EL (cell line): Measurements from ENCODE around the gene DNAH8.

Experiments
- DNase-seq: peaks from one replicate; pipeline ENCODE4 v3.0.0-alpha.2; 2016

Gene DNAH8

GRCh38 chr6:38976051-38976450 is 260.9 kb downstream of the DNAH8 start:
- no peak for DNase-seq

- no peak for DNase-seq
Observed at GRCh38 chr6:38976801-38977500, 261.8 kb downstream of the DNAH8 start.

DNA sequence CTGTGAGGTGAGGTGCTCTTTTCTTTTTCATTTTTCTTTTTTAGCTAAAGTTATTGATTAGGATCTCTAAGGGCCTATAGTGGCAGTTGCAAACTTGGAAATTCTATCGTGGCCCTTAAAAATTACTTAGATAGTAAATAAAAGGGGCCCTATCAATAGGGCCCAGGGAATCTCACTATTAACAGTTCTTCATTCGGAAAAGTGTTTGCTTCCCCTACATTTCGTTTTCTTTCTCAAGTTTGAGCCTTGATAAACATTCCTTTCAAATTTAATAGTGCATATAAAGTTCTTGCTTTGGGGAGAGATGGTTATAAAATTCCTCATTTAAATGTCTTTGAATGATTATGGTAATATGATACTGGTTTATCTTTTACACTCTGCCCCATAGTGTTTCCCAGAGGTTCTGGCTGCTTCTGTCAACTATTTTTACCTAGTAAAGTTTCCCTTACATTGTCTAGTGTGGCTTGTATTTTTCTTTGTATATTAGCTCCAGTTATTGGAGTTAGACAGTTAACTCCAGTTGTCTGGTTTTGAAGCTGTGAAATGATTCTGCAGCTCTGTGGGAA is 263.1 kb downstream of the DNAH8 start:
- no peak for DNase-seq

DNA sequence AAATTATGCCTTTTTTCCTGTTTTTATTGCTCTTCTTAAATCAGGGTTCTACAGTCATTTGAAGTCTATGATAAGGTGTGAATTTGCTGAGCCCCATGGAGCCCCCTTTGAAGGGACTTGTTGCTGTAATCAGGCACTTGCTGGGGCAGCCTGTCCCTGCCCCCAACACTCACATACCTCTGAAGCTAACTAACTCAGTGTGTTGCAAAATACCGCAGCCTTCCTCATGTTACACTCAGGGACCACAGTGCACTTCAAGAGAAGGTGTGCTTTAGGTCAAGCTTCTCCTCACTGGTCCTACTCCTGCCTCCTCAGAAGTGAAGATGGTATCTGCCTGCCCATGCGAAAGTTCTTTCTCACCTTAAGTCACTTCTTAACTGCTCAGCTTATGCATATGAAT is 267.4 kb downstream of the DNAH8 start:
- DNase-seq, result no peak

DNA sequence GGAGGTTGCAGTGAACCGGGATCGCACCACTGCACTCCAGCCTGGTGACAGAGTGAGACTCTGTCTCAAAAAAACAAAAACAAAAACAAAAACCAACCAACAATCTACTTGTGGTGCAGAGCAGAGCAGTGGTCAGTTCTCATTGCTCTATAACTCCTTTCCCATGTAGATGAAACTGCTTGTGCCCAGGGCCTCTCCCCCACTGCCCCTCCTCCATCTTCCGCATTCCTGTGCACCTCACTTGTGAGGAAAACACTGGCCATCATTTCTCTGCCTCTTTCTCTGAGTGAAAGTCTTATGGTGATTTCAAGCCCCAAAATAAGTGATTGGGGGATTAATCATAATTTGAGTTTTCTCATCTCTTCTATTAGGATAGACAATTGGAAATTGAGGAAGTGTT is 269.6 kb downstream of the DNAH8 start:
- no peak for DNase-seq

DNA sequence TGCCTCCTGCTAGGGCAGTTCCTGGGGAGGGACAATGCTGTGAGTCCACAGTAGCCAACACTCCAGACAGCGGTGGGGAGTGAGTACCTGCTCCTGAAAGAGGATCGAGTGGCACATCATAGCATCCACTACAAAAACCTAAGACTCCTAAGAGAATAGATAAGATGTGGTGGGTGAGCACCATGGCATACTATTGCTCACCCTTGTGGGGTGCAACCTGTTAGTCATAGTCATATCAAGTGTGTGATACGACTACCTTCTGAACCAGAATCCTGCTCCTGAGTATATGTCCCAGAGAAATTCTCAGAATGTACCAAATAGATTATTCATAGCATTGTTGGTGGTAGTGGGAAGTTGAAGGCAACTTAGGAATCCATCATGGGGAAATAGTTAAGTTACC is 270.7 kb downstream of the DNAH8 start:
- no peak for DNase-seq

- DNase-seq, result no peak
Observed at GRCh38 chr6:38987503-38987902, 272.4 kb downstream of the DNAH8 start.

DNA sequence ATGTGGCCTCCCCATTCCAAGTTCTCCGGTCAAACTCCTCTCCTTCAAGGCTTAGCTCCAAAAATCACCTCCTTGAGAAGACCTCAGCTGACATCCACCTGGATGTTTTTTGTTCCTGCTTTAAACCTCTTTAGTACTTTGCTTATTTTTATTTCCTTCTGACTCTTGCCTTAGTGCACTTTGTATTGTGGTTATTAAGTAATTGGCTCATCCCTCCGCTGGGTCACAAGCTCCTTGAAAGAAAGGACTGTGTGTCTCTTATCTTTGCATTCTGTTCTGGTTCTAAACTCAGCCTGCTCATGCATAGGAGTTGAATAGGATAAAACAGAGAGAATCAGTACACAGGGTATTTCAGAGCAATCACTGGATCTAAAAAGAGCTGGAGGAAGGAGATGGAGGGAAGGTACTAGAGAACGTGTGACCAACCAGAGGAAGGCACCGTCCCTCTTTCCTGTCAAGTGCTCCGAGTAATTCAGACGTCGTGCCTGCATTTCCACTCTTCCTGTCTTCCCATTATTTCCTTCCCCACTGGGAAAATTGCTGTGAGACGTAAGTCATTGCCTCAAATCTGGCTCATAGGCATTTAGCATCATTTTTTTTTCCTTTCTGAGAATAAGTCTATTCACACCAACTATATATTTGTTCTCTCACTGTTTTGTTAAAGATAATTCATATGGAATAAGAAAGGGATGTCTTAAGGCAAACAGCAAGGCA is 273.8 kb downstream of the DNAH8 start:
- no peak for DNase-seq

DNA sequence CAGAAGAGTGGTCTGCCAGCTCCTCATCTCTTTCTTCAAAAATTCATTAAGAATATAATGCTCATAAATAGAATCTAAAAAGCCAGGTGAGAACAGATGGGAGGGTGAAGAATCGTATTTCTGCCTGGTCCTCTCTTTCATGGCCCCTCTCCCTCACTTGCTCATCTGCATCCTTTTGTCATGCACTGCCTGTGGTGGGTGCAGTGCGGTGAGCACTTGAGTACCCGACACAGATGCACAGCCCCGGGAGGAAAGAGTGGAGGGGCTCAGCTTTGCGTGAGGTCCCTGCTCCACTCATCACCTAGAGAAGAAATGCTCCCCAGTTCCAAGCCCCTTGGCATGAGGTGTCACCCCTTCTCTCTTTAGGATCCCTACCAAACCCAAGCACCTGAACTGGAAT is 275.4 kb downstream of the DNAH8 start:
- no peak for DNase-seq

GRCh38 chr6:38996676-38997075 is 281.6 kb downstream of the DNAH8 start:
- no peak for DNase-seq

DNA sequence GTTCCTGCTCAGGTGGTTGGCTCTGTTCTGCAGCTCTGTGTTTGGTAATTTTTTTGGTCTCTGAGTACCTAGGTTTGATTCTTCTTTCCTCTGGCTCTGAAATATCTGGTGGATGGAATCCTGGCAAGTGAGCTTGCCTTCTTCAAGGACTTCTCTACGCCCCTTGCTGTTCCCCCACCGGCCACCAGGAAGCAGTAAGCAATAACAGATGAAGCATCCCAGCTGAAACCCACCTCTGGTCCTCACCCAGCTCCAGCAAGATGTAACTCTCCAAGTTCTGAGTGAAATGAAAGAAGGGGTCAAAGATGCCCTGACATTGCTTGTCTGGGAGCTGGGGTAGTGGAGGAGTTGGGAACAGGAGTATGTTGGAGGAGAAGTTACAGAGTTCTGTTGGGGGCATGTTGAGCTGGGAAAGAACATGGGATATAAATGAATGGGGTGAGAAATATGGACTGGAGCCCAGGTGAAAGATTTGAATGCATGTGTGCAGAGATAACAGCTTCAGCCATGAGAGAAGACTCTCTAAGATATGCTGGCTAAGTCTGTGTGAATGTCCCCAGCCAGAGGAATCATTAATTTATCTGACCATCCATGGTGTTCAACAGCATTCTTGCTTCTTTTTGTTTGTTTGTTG is 282.1 kb downstream of the DNAH8 start:
- peak; percentile 21 for DNase-seq

DNA sequence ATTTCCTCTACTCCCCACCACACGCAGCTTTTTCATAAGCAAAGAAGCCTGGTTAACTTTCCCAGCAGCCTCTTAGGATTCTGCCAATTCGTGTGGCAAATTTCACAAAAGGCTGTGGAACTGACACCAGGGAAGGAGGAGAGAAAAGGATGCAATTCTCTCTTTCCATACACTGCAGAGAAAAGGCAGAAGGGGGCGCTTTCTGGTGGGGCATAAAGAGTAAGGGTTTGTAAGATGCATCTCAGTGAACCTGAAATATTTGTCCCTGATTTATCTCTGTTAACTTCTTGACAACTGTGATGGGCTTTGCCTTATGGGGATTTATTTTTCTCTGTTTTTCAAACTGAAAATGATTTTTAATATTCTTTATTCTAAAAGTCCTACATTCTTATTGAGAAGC is 288.0 kb downstream of the DNAH8 start:
- no peak for DNase-seq

GRCh38 chr6:39003492-39003891 is 288.4 kb downstream of the DNAH8 start:
- DNase-seq, result no peak

DNA sequence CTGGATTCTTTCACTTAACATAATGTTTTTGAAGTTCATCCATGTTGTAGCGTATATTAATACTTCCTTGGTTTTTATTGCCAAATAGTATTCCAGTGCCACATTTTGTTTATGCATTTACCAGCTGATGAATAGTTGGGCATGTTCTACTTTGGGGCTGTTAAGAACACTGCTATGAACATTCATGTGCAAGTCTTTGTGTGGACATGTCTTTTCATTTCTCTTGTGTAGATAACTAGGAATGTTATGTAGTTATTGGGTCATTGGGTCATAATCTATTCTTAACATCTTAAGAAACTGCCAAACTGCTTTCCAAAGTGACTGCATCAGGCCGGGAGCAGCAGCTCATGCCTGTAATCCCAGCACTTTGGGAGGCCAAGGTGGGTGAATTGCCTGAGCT is 289.7 kb downstream of the DNAH8 start:
- DNase-seq, result no peak

DNA sequence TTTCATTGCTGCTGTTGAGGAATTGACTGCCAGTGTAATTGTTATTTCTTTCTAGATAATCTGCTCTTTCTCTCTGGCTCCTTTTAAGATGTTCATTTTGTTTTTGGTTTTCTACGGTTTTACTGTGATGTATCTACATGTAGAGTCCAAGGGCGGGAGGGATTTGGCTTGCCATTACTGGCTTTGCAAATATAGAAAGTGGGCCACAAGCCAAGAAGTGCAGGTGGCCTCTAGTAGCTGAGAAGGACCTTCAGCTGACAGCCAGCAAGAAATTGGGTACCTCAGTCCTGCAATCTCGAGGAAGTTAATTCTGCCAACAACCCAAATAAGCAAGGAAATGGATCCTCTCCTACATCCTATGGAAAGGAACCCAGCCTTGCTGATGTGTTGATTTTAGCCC is 290.7 kb downstream of the DNAH8 start:
- DNase-seq, result no peak

DNA sequence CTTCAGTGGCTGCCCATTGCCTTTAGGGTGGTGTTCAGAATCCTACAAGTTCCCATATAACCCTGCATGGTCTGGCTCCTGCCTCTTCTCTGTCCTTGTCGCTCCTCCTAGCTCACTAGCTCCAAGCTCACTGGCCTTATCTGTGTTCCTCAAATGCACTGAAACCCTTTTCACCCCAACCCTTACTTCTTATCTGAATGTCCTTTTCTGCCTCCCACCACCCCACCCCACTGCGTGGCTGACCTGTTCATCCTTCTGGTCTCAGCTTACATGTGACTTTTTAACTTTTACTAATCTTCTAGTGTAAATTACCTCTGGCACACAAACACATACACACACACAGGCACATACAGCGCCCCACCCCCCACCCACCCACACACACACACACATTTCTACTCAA is 292.5 kb downstream of the DNAH8 start:
- no peak for DNase-seq

DNA sequence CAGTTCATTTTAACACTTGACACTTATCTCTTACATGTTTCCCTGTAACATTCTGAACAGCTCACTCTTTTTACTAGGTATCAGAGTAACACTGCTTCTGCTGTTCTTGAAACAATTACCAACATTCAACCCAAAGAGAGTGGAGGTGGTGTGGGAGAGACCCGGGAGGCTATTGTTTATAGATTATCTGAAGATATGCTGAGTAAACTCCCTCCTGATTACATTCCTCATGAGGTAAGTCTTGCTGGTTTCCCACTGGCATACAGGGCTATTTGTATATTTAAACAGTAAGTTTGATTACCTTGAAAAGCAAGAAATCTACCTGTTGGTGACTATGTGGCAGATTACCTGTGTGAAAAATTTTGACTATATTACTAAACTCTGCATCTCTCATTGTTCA is 293.6 kb downstream of the DNAH8 start:
- DNase-seq, result no peak

- DNase-seq, result no peak
Observed at GRCh38 chr6:39009476-39009875, 294.4 kb downstream of the DNAH8 start.

DNA sequence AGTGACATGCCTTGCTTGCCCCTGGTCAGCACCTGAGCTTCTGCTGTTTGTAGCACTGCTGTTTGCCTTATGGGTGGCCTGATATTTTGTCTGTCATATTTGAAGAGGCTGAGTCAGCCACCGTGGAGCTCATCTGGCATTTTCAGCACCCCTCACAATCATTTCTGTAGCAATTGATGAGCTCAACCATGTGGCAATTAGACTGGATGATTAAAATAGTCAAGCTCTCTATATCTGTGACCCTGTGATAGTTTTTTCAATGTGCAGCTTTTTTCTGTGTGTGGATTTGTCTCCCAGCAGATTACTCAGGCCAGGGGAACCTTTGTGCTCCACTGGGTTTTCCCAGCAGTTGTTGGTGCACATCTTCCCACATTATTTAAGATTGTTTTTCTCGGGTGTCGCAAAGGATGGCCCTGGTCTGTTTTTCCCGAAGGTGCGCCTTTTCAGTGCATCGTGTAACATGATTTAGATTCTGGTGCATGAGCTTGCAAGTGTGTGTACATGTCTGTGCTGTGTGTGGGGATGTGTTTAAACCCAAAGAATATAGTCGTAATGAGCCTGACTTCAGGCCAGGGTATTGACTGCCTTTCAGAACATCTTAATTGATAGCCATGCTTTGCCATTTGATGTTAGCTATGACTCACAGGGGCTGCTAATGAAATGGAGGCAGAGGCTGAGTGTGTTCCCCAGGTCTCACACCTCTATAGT is 301.9 kb downstream of the DNAH8 start:
- no peak for DNase-seq

GRCh38 chr6:39017547-39017880 is 302.4 kb downstream of the DNAH8 start:
- DNase-seq, result no peak

- DNase-seq, result no peak
Observed at GRCh38 chr6:39018103-39018502, 303.0 kb downstream of the DNAH8 start.

- DNase-seq, result no peak
Observed at GRCh38 chr6:39020136-39020535, 305.0 kb downstream of the DNAH8 start.

DNA sequence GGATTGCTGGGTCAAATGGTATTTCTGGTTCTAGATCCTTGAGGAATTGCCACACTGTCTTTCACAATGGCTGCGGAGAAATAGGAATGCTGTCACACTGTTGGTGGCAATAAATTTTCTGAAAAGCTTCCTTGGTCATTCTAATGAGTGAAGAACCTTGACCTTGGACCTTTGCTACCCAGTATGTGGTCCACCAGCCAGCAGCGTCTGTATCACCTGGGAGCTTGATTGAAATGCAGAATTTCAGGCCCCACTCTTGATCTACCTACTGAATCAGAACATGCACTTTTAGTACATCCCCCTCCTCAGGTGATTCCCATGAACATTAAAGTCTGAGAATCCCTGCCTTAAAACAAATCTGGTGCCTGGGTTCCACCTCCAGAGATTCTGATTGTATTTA is 305.9 kb downstream of the DNAH8 start:
- DNase-seq, result no peak

GRCh38 chr6:39021779-39022178 is 306.7 kb downstream of the DNAH8 start:
- DNase-seq, result no peak
